ENCODE data around the gene H2AZ2.
"Not testable (repeated sequence)": the region's sequence is repeated elsewhere in the genome, so short reads cannot be mapped to it uniquely, and the experiment has no call there.

H2AZ2 gene

GRCh38 chr7:44827567-44827966 is 20.3 kb downstream of the H2AZ2 start:
- no peak overlapping the region for H3K4me3 ChIP-seq (ENCODE audit: low read depth, low read length)
- no peak for DNase-seq (ENCODE audit: low read depth)

DNA sequence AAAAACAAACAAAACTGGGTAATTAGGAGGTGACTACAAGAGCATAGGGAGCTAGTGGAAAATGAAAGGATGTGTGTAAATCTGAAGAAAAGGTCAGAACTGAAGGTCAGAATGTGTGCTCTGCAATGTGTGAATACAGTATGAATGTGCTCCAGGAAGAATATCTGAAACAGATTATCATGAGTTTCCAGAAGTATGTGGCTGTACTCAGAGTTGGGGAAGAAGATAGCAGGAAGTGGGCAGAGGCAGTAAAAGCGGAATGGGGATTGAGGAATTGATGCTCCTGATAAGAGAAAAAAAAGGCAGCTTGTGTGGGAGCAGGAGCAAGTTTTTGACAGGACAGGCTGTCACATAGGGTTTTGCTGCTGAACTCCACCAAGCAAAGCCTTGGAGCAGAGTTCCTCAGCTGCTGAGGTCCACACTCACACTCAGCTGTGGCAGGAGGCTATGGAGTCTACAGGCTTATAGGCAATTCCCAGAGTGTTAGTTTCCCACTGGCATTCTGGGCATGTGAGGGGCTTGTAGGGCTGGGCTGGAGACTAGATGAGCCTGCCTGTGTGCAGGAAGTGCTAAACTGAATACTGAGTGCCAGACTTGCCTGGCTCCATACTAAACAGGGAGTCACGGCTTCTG is 22.9 kb downstream of the H2AZ2 start:
- DNase-seq (ENCODE audit: low read depth), result no peak
- H3K4me3 ChIP-seq (ENCODE audit: low read depth, low read length), result no peak overlapping the region

DNA sequence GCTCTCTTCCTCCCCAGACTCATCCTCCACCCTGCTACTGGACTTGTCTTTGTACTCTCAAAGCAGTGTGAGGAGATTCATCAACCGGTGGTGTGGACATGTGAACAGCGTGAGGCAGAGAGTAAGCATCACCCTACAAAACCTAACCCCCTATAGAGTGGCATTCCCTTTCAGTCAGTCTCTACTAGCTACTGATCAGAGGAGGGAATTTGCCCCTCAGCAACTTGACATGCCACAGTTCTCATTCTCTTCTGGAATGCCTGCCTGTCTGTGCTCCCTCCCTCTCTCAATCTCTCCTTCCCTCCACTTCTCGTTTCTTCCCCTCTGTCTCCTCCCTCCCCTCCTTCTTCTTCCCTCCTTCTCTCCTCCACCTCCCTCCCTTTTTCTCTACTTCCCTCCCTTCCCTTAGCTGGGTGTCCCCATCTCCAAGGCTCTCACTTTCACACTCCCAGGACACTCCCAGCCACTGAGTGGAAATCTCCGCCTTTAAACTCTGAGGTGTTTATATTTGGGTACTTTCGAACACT is 24.6 kb downstream of the H2AZ2 start:
- DNase-seq (ENCODE audit: low read depth), result no peak
- H3K4me3 ChIP-seq (ENCODE audit: low read depth, low read length), result no peak overlapping the region

- DNase-seq (ENCODE audit: low read depth), result no peak
Observed at GRCh38 chr7:44819292-44819691, 28.6 kb downstream of the H2AZ2 start.

DNA sequence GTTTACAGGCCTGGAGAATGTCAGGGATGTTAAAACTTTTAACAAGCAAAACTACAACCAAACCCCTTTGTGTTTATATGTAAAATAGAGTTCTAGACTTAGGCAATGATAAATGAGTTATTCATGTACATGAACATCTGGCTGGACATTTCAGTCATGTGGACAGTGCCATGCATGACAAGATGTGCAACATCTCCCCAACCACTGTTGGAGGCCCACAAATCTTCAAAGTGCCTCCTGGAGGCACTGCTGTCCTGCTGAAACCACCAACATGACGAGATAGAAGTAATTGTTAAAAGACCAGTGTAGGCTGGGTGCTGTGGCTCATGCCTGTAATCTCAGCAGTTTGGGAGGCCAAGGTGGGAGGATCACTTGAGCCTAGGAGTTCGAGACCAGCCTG is 33.0 kb downstream of the H2AZ2 start:
- no peak overlapping the region for H3K4me3 ChIP-seq (ENCODE audit: low read depth, low read length)
- no peak for DNase-seq (ENCODE audit: low read depth)

More at GRCh38 chr7:44819292-44819691, 28.6 kb downstream of the H2AZ2 start:
- no peak overlapping the region for H3K4me3 ChIP-seq (ENCODE audit: low read depth, low read length)

- DNase-seq (ENCODE audit: low read depth), result no peak
- H3K4me3 ChIP-seq (ENCODE audit: low read depth, low read length), result no peak overlapping the region
Observed at GRCh38 chr7:44811571-44811970, 36.3 kb downstream of the H2AZ2 start.

- no peak overlapping the region for H3K4me3 ChIP-seq (ENCODE audit: low read depth, low read length)
- DNase-seq (ENCODE audit: low read depth), result no peak
Observed at GRCh38 chr7:44811093-44811492, 36.8 kb downstream of the H2AZ2 start.

- no peak for DNase-seq (ENCODE audit: low read depth)
- no peak overlapping the region for H3K4me3 ChIP-seq (ENCODE audit: low read depth, low read length)
Observed at GRCh38 chr7:44808914-44809393, 38.9 kb downstream of the H2AZ2 start.

DNA sequence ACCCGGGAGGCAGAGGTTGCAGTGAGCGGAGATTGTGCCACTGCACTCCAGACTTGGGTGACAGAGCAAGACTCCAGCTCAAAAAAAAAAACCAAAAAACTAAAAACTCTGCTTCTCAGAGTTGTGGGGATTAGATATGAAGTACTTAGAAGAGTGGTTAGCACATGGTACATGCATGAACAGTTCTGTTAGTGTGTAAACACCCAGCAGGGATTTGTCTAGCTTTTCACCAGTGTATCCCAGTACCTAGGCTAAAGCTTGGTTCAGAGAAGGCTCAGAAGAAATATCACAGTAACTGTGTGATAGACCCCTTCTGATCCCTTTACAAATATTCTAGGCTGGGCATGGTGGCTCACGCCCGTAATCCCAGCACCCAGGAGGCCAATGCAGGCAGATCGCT is 41.9 kb downstream of the H2AZ2 start:
- H3K4me3 ChIP-seq (ENCODE audit: low read depth, low read length), result no peak overlapping the region

GRCh38 chr7:44803828-44804519 is 43.9 kb downstream of the H2AZ2 start:
- not testable (repeated sequence) for H3K4me3 ChIP-seq (ENCODE audit: low read depth, low read length); DNase-seq (ENCODE audit: low read depth)

More for the DNA sequence above, 41.9 kb downstream of the H2AZ2 start:
- DNase-seq (ENCODE audit: low read depth), result no peak

DNA sequence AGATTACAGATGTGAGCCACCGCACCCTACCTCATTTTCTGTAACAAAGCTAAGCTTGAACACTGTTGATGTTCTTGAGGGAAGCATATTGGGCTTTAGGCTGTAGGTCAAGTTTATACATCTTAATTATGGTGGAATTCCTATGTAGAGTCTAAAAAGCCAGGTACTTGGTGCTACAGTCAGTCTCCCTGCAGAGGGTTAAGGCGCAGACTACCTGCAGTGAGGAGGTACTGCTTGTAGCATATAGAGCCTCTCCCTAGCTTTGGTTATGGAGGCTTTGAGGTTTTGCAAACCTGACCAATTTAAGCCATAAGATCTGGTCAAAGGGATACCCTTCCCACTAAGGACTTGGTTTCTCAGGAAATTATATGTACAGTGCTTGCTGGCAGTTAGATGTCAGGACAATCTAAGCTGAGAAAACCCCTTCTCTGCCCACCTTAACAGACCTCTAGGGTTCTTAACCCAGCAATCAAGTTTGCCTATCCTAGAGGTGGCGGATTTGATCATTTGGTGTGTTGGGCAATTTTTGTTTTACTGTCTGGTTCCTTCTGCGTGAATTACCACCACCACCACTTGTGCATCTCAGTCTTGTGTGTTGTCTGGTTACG is 45.4 kb downstream of the H2AZ2 start:
- DNase-seq (ENCODE audit: low read depth), result no peak

GRCh38 chr7:44801890-44802289 is 46.0 kb downstream of the H2AZ2 start:
- no peak overlapping the region for H3K4me3 ChIP-seq (ENCODE audit: low read depth, low read length)
- DNase-seq (ENCODE audit: low read depth), result no peak

More for the DNA sequence above, 45.4 kb downstream of the H2AZ2 start:
- no peak overlapping the region for H3K4me3 ChIP-seq (ENCODE audit: low read depth, low read length)

DNA sequence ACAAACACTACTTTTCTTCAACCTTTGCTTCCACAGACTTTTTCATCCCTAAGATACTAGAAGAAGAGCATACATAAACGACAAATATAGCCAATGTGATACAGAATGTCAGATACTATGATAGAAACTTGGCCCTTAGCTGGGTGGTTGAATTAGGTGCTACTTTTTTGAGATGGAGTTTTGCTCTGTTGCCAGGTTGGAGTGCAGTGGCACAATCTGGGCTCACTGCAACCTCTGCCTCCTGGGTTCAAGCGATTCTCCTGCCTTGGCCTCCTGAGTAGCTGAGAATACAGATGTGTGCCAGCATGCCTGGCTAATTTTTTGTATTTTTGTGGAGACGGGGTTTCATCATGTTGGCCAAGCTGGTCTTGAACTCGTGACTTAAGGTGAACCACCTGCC is 47.9 kb downstream of the H2AZ2 start:
- no peak for DNase-seq (ENCODE audit: low read depth)
- no peak overlapping the region for H3K4me3 ChIP-seq (ENCODE audit: low read depth, low read length)

DNA sequence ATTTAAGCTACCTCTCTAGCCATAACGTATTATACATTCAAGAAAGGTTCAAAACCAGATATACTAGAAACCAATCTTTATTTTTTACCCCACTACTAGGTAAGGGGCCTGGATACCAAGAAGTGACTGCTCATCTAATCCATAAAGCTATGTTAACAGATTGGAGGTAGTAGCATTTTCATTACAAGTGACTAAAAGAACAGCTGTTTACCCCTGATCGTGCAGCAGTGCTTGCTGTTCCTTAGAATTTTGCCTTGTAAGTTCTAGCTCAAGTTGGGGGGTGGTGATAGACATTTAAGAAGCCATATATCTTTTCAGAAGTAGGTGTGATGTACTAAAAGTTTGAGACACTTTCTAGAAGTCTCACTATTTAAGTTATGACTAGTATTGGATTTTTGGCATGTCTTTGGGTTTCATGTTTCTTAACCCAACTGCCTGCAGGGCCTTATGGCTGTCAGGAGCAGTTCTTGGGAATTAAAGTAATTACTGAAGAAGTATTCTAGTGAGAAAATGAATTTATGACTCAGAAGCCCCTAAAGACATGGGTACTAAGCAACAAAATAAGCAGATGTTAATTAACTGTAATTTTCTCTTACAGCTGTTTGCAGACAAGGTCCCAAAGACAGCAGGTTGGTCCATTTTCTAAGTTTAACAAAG is 49.1 kb downstream of the H2AZ2 start:
- DNase-seq (ENCODE audit: low read depth), result no peak
- peak overlapping the region; percentile 88 for H3K4me3 ChIP-seq (ENCODE audit: low read depth, low read length)

DNA sequence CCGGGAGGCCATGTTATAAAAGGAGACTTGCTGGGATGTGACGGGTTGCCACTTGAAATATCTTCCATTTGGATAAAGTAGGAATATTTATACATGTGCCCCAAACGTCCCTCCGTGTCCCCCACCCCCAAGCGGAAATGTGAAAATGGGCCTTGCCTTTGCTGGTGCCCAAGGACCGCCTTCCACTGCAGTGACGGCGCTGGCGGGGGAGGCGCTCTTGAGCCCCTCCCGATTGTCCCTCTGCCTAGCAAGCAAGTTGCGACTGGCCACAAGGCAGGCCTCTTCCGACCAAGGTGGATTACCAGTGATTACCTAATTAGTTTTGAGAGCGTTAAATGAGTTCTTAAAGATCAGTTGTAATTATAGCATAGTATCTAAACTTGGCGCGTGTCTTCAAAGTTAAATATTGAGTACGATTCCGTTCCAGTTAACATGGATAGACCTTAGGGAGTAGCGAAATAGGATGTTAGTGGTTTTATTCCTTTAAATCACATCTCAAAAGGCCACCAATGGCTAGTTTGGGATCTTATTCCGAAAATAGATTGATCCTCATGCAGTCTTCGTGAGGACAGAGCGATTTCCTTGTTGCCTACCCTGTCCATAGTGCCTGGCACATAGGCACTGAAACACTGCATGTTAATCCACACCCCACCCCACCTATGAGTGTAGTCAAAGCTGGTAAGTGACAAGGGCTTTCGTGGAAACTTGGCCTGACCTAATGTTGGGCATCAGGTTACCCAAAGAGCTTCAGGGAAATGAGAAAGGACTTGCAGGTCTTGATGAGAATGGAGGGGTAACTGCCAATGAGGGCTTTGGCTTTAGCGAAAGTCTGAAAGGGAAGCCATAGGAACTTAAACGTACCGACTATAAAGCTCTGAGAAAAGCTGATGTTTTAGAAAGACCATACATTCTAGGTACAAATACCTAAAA is 50.3 kb downstream of the H2AZ2 start:
- H3K4me3 ChIP-seq (ENCODE audit: low read depth, low read length), result peak overlapping the region; percentile 88
- peak; percentile 63 for DNase-seq (ENCODE audit: low read depth)

- peak; percentile 94 for DNase-seq (ENCODE audit: low read depth)
- peak within 1 kb of the TSS; percentile 88 for H3K4me3 ChIP-seq (ENCODE audit: low read depth, low read length)
Observed at GRCh38 chr7:44796504-44797328, 51.2 kb downstream of the H2AZ2 start, which contains the start of gene PPIA. PPIA (plus strand) TSS chr7:44796681; CDS start chr7:44796725, 44 bp downstream.

DNA sequence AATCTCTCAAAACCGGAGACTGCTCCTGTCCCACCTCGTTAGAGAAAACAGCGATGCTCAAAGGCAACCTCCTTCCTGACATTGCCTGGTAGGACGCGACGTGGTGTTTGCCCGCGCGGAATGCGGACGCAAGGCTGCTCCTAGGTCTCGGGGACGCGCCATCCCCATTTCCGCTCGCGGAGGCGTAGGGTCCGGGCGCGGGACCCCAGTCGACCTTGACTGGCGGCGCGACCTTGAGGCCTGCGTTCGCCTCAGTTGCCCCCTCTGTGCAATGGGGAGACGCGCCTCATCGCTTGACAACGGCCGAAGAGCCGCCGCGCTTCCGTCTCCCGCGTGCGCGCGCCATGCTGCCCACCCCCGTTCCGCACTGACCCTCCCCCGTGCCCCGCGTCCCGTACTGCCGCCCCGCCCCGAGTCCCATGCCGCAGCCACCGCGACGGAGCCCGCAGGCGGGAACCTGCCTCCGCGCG is 51.8 kb downstream of the H2AZ2 start:
- no peak for DNase-seq (ENCODE audit: low read depth)
- H3K4me3 ChIP-seq (ENCODE audit: low read depth, low read length), result peak overlapping the region; percentile 88

GRCh38 chr7:44794331-44794730 is 53.6 kb downstream of the H2AZ2 start:
- no peak overlapping the region for H3K4me3 ChIP-seq (ENCODE audit: low read depth, low read length)
- DNase-seq (ENCODE audit: low read depth), result no peak

Measured in skeletal muscle cell (primary cell).